Muscle of back (tissue), 11 donors: ENCODE data around the gene TNRC6C. TPM values are rescaled to one million over a fixed set of nuclear protein-coding genes. Genes with fewer than 3 reads are reported as not detected.
"Not testable (repeated sequence)": the region's sequence is repeated elsewhere in the genome, so short reads cannot be mapped to it uniquely, and the experiment has no call there.

ENCODE experiments used
- DNase-seq, 3 donors: peaks; one replicate each; pipeline versions ENCODE4 v3.0.0 to v3.0.0-alpha.2; 2013
- polyA plus RNA-seq, 10 donors: library from polyadenylated mRNA; unstranded; fragments of 120-200 nt; gene quantifications; one replicate each; pipeline ENCODE4 v1.2.1, GENCODE V29; 2013; ENCODE audit not compliant: insufficient read length in 10 of 10

The TNRC6C gene
- polyA plus RNA-seq, 10 donors = 7.7 to 12.0 (median 10.1) TPM

DNA sequence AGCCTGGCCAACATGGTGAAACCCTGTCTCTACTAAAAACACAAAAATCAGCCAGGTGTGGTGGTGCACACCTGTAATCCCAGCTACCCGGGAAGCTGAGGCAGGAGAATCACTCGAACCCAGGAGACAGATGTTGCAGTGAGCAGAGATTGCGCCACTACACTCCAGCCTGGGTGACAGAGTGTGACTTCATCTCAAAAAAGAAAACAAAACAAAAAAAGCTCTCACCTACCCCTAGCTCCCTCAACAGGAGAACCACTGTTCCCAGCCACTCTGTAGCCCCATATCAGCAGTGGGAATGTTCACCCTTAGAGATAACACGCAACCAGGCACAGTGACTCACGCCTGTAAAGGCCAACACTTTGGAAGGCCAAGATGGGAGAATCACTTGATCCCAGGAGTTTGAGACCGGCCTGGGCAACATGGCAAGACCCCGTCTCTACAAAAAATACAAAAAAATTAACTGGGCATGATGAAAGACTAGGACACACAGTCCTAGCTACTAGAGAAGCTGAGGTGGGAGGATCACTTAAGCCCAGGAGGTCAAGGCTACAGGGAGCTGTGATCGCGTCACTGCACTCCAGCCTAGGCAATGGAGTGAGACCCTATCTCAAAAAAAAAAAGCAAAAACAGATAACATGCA is 177.5 kb downstream of the TNRC6C start:
- no peak for DNase-seq

DNA sequence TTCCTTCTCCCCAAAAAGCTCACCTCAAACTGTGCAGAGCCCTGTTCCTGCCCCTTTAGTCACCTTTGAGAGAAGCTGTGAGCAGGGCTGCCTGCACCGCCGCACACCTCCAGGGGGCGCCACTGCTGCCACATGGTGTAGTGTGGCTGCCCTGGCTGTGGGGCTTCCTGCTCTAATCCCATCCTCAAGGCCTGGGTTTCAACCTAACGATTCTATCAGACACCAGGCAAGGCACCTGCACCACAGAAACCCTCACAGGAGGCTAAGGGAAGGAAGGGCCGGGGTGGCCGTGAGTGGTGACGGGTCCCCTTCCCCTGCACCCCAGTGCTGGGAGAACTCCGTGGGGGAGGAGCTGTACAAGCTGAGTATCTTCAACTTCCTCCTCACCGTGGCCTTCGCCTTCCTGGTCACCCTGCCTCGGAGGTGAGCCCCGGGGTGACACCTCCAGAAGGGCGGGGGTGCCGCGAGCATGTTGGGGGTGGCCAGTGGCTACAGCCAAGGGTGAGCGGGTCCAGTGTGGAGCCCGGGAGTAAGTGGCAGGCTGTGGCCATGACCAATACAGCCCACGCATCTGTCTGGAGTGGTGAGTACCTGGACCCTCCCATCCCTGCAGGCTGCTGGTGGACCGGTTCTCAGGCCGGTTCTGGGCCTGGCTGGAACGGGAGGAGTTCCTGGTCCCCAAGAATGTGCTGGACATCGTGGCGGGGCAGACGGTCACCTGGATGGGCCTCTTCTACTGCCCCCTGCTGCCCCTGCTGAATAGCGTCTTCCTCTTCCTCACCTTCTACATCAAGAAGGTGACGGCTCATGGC is 179.1 kb downstream of the TNRC6C start:
- no peak for DNase-seq

DNA sequence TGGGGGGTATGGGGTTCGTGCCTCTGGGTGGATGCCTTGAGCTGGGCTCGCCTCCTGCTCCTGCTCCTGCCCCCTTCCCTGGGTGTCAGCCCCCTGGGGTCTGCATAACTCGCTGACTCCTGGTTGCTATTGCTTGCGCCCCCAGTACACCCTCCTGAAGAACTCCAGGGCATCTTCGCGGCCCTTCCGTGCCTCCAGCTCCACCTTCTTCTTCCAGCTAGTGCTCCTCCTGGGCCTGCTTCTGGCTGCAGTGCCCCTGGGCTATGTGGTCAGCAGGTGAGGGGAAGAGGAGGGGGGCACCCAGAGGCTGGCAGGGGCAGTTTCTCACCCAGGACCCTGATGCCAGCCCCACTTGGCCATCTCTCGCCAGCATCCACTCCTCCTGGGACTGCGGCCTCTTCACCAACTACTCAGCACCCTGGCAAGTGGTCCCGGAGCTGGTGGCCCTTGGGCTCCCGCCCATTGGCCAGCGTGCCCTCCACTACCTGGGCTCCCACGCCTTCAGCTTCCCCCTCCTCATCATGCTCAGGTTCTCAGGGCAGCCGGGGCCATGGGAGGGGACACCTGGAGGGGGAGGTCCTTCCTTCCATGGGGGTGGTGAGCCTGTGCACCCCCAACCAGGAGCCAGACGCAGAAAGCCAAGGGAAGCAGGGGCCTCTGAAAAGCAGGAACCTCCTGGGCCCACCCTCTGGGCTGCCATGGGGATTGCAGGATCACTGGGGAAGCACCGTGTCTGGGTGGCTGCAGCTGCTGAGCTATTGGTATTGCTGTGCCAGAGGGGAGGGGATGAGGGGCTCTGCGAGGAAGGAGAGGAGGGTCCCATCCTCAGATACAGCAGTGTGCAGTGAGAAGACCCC is 179.9 kb downstream of the TNRC6C start:
- no peak for DNase-seq

DNA sequence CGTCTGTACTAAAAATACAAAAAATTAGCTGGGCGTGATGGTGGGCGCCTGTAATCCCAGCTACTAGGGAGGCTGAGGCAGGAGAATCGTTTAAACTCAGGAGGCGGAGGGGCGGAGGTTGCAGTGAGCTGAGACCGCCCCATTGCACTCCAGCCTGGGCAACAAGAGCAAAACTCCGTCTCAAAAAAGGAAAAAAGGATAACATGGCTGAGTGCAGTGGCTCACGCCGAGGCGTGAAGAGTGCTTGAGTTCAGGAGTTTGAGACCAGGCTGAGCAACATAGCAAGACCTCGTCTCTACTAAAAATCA is 181.3 kb downstream of the TNRC6C start:
- DNase-seq = not testable (repeated sequence)

DNA sequence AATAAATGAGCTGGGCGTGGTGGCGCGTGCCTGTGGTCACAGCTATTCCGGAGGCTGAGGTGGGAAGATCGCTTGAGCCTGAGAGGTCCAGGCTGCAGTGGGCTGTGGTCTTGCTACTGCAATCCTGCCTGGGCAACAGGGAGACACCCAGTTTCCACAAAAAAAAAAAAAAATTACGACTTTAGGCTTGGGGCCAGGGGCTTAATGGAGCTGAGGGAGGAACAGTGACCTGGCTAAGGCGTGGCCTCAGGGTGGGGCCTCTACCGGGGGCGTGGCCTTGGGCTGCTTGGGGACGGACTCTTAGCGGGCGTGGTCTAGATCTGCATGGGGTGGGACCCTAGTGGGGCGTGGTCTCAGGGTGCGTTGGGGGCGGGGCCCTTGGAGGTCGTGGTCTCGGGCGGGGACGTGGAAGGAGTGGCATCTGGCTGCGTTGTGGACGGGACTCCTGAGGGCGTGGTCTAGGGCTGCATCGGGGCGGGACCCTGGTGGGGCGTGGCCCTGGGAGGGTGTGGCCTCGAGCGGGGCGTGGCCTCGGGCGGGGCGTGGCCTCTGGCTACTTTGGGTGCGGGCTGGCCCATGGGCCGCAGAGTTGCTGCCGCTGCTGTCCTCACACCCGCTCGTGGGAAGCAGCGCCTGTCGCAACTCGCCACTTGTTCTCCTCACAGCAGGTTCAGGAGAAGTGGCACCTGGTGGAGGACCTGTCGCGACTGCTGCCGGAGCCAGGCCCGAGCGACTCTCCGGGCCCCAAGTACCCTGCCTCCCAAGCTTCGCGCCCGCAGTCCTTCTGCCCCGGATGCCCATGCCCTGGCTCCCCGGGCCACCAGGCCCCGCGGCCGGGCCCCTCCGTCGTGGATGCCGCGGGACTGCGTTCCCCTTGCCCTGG is 181.9 kb downstream of the TNRC6C start:
- peak in 2 of 3 donors; percentile 54 to 75 for DNase-seq

DNA sequence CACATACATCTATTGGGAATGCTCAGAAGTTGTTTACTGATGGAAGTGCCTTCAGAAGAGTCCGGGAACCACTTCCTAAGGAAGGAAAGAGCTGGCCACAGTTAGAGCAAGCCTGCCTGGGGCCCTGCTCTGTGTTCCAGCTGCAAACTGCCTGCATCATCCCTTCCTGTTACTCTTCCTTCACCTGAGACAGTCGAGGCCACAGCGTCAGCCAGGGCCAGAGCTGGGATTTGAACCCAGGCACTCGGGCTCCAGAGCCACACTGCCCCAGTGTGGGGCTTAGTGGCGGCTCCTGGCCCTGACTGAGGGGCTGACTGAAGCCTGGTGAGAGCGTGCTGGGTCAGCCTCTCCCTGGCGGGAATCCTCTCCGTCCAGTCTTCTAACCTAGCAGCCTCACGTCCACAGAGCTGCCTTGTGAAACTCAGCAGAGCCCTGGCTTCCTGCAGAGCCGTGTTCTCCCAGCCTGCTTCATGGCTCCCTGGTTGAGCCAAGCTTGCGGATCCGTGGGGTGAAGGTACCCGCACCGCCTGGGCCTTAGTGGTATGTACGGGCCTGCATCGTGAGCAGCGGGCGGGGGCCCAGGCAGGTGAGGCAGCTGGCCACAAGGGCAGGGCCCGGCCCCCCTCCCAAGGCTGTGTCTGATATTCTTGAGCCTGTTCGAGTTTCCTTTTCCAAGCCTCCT is 183.1 kb downstream of the TNRC6C start:
- no peak for DNase-seq

DNA sequence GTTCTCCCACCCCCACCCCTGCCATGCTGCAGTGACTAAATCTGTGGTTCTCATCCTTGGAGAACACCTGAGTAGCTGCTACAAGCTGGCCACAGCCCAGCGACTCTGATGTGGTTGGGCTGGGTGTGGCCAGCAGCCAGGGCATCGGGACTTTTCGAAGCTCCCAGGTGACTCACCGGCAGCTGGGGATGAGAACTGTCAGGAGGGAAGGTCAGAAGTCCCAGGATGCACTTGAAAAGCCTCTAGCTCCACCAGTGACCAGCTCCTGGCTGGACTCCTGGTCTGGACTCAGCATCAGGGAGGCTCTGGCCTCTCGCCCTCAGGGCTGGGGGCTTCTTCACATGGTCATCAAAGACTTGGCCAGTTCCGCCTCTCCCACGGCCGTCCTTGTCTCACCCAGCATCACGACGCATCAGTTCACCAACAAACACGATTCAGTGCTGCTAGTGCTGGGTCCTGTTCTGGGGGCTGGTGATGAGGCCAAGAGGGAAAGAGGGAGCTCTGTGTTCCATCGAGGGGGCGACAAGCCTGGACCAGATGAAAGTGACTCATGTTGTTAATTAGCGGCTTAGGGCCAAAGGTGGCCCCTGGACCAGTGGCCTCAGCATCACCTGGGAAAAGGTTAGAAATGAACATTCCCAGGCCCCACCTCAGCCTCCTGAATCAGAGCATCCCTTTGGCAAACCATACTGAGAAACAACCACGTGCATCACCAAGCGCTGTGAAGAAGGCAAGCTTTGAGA is 183.8 kb downstream of the TNRC6C start:
- DNase-seq = no peak

DNA sequence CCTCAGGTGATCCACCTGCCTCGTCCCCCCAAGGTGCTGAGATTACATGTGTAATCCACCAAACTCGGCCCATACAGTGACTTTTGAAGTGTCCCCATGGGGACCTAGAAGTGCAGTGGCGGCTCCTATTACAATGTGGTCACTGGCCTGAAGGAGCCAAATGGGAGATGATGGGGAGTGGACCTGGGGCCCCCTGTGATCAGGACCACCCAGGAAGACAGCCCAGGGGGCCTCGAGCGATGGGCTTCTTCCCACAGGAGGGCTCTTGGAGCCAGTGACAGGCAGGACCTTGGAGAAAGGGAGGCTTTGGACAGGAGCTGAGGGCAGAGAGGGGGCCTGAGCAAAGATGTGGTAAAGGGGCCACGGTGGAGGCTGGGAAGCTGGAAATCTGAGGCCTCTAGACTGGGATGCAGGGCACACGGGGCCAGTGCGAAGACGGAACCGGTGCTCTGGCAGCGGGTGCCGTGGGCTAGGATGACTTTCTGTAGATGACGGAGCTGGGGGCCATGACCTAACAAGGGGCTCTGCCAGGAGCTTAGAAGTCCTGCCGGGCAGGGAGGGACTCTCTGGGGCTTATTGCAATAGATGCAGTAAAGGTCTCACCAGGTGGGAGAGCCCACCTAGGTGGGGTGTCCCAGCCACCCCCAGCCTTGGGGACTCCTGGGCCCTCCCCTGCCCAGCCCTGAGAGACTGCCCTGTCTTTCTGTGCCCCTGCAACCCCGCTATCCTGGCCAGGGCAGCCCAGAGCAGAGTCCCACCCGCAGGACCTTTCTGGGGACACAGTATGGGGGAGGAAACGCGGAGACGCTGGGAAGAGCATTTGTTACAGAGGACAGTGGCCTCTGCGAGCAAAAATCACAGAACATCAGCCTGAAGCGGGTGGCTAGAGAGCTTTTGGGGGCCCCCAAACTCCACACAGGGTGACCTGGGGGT is 185.0 kb downstream of the TNRC6C start:
- no peak for DNase-seq

DNA sequence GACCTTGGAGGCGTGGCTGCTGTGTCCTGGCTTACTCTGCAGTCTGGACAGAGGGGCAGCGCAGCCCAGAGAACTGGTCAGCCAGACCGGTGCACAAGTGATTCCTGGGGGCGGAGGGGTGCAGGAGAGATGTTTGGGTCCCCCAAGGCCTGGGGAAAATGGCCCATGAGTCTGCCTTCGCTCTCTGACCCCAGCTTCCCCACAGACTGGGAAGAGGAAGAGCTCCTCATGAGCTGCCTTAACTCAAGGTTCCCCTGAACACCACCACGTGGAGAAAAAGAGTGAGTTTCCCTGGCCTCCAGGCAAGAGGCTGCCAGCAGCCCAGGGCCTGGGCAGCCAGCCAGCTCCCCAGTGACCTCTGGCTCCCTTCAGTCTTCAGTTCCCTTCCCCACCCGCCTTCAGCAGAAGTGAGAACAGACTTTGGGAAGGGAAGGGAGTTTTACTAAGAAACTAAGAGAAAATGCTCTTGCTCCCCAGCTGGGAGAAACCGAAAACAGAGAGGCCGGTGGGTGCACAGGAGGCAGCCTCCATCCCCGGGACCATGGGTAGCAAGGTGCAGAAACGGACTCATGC is 185.7 kb downstream of the TNRC6C start:
- peak in 2 of 3 donors; percentile 88 to 94 for DNase-seq

DNA sequence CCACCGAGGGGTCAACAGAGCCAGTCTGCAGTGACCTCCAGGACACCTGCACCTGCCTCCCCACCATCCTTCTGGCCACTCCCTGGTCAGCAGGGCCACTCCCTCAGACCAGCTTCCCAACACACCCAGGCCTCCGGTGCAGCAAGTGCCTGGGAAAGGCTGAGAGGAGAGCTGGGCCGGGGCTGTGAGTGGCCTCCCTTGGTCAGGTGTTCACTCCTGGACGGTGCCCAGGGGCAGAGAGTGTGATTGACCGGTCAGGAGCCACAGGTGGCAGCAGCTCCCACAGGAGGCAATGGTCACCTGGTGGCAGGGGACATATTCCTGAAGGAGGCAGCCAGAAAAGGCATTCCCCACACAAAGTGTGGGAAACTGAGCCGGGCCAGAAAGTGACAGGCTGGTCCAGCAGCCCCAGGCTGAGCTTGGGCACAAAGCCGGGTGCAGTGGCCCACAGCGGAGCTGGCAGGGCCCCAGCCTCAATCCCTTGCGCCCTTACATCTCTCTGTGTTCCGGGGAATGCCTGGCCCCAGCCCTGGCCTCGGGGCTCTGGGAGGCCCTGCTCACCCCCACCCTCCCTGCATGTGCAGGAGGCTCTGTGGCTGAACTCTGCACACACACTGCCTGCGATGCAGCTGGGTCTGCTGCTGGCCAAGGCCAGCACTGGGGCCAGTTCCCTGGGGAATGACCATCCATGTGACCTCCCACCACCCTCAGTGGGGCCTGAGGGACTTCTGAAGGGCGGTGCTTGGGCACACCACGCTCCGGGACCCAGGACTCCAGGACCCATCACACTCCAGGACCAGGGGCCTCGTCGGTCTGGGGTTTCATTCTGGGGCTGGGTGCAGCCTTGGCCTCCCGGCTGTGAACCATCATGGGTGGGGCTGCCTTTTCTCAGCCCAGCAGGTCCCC is 186.5 kb downstream of the TNRC6C start:
- peak in 2 of 3 donors; percentile 61 to 91 for DNase-seq

DNA sequence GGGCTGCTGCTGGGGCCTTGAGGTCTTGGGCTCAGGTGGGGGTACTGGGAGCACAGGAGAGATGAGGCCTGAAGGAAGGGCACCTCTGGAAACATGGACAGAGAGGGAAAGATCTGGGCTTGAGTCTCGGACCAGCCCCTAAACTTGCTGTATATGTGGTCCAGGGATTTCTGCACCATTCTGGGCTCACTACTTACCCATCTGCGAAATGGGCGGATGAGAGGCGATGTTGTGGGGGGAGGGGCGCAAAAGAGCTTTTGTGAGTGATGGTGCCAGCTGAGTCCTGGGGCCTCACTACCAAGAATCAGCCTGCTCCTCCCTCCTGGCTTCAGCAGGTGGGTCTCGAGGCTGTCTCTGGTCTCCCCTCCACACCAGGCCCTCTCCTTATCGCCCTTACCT is 188.0 kb downstream of the TNRC6C start:
- no peak for DNase-seq

DNA sequence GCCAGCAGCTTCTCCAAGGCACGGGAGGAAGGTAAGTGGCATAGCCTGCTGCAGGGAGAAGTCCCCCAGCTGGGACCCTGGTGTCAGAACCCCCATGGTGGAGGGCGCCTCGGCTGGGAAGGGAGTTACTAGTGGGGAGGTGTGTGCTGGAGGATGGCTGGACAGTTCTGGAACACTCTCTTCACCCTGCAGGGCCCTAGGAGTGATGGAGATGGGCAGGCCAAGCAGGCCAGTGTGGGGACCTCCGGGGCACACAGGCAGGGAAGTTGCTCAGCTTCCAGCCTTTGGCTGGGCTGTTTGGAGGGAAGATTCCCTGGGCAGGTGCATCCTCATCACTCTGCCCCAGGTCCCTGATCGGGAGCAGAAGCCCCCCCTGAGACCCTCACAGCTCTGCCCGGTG is 188.4 kb downstream of the TNRC6C start:
- no peak for DNase-seq

DNA sequence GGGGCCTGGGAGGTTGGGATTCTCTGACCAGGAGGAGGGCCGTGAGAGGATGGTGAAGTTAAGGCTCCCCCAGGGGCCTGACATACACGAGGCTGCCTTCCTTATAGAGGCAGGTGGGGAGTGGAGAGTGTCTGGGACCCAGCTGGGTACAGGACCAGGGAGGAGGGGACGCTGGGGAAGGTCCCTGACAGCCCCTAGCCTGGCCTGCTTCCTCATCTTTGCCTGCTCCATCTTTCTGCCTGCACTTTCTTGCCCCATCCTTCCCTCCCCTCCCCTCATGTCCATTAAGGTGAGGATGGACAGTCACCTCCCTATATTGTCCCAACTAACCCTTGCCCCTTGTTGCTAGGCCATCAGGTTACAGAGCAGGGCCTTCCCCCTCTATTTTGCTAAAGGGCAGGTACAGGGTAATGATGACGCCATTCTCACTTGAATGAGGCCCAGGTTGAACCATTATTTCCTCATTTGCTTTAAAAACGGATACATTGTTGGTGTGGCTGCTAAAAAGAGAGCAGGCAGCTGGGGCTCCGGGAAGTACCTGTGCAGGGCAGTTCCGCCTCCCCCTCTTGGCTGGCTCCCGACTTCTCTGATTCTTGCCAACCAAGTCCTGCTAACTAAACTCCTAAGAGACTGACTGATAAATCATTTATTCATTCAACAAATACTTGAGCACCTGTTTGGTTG is 189.0 kb downstream of the TNRC6C start:
- DNase-seq = no peak

DNA sequence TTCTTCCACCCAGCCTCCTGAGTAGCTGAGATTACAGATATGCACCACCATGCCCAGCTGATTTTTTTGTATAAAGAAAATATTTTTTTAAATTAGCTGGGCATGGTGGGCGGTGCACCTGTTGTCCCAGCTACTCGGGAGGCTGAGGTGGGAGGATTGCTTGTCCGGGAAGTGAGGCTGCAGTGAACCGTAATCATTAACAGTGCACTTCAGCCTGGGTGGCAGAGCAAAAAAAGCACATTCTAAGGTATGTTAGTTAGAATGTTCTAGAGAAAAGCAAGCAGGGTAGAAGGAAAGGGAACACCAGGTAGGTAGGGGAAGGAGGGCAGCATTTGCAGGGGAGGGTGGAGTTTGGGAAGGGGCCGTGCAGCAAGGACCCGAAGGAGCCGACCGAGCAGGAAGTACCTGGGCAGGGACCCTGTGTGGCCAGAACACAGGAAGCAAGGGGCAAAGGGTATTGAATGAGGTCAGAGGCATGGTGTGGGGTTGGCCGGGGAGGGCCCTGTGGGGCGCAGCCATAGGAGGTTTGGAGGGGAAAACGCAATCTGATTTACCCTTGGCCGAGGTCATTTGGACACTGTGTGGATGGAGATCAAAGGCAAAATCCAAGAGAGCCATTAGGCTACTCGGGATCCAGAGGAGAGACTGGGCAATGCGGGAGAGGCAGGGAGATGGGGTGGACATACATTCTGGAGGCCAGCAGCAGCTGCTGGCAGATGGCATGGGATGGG is 189.9 kb downstream of the TNRC6C start:
- DNase-seq = no peak

DNA sequence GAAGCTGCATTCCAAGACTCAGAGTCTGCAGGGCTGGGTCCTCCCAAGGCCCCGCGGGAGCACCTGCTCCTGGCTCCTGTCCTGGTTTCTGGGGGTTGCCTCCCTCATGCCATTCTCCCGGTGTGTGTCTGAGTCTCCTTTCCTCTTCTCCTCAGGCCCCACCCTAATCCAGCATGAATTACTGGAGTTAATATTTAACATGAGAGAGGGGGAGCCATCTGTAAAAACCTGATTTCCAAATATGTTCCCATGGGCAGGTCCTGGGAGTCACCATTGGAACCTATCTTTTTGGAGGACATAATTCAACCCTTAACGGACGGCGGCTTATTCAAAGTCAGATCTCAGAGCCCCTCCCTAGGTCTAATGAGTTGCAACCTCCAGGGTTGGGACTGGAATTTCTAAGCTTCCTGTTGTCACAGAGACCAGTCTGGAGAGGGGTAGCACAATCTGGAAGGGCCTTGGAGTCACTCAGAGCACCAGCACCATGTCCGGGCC is 193.1 kb downstream of the TNRC6C start:
- DNase-seq = no peak
